Left renal cortex interstitium (tissue), 4 donors: ENCODE measurements around the gene PIGS. TPM values are rescaled to one million over a fixed set of nuclear protein-coding genes. Genes with fewer than 3 reads are reported as not detected.

Experiments used
- DNase-seq, 4 donors: peaks; one replicate each; pipeline ENCODE4 v3.0.0-alpha.2; 2013; ENCODE audit warnings: low read depth in 4 of 4, low spot score in 2 of 4, missing footprints in 1 of 4
- polyA plus RNA-seq, 4 donors: library from polyadenylated mRNA; unstranded; fragments of 120-200 nt; gene quantifications; one replicate each; pipeline ENCODE4 v1.2.1, GENCODE V29; 2013; ENCODE audit not compliant: insufficient read length in 4 of 4

The PIGS gene
- polyA plus RNA-seq, 4 donors: 91.2 to 103 (median 95.8) TPM

DNA sequence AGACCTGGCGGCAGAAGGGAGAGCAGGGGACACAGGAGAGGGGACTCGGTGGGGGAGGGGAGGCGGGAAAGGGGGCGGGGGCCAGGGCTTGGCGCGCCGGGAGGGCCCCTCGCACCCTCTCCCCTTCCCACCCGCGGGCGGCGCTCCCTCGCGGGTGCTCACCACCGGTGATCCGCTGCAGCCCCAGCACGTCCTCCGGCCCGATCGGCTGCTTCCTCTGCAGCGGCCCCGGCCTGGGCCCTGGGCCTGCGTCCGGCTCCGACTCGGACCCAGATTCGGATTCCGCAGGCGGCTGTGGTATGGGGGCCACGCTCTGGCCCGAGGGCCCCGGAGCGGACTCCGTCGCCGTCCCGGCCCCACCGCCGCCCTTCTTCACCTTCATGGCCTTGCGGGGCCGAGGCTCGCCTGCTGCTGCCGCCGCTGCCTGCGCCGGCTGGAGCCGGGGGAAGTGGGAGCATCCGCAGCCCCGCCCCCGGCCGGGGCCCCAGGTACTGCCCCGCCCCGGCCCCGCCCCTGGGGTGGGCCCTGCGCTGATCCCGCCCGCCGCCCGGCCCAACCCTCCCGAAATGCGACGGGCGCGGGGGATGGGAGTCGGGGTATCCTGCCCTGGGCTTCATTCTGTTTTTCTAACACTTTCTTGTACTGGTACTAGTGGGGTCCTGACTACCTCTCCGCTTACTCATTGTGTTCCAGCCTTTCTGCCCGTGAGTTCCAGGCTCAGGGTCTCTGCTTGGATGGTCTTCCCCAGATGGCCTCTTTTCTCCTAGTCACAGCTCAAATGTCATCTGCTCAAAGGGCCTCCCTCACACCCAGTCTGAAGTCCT, 18.9 kb downstream of the PIGS start, which contains the start of gene UNC119:
Gene UNC119, minus strand, starts transcription at position 449 of the 824 bp plus-strand sequence. Its CDS starts 67 bp downstream, at position 382.
- DNase-seq: peak in 2 of 4 donors; percentile 70 to 74

DNA sequence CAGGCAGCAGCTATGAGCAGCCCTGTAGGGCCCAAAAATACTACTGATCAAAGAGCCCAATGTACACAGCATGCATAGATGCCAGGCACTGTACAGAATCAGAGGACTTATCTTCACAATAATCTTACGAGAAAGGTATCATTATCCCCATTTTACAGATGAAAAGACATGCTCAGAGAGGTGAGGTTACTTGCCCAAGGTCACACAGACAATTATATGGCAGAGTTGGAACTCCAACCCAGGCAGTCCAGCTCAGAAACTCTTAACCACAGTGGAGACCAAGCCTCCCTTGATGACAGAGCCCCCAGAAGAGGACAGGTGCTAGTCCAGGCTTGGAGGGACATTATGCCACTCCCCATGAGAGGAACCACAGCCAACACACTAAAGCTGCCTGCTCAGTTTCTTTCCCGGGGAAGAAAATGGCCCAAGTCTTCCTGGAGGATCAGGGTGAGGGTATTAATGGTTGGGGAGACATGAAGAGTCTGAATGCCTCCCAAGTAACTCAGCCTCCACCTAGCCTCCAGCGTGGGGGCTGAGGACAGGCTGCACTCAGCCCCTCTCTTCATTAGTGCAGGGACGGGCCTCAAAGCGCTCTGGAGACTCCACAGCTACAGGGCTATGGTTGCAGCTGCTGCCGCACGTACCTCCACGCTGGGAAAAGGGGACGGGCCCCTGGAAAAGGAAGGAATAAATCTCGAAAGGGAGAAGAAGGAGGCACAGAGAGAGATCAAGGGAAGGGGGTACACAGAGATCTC, 19.7 kb downstream of the PIGS start:
- peak in 1 of 4 donors; percentile 20 for DNase-seq

- no peak for DNase-seq
Observed at GRCh38 chr17:28550858-28551257, 20.5 kb downstream of the PIGS start.

GRCh38 chr17:28549236-28550132, 21.8 kb downstream of the PIGS start:
- no peak for DNase-seq

- no peak for DNase-seq
Observed at GRCh38 chr17:28548417-28549130, 22.8 kb downstream of the PIGS start.

DNA sequence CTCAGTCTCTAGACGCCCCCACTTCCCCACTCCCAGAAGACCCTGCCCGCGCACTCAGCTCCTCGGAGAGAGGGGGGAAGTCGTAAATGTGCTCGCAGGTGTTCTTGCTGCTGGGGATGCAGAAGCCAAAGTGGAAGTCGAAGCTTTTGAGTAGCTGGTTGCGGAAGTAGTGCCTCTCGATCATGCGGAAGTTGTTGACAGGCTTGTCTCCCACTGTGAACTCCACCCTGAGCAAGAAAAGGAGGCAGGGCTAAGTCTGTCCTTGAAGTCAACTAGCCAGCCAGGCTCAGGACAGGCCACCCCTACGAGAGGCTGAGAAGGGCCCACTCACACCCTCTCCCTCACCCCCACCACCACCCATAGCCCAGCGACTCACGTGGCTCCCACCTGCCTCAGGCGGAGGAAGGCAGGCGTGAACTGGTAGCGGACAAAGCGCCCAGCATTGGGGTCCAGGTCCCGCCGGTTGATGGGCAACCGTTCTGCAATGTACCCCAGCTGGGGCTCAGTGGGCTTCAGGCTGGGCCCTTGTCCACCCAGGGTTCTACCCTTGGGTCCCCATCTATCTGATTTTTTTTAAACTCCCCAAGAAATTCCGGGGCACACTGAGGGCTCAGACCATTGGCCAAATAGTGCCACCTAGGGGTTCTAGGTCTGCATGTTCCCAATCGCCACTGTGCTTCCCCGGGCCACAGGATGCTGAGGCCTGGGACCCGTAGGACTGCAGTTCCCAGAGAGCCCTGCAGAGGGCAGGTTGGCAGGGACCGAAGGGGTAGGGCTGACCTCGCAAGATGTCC, 23.5 kb downstream of the PIGS start:
- DNase-seq: peak in 1 of 4 donors; percentile 50

DNA sequence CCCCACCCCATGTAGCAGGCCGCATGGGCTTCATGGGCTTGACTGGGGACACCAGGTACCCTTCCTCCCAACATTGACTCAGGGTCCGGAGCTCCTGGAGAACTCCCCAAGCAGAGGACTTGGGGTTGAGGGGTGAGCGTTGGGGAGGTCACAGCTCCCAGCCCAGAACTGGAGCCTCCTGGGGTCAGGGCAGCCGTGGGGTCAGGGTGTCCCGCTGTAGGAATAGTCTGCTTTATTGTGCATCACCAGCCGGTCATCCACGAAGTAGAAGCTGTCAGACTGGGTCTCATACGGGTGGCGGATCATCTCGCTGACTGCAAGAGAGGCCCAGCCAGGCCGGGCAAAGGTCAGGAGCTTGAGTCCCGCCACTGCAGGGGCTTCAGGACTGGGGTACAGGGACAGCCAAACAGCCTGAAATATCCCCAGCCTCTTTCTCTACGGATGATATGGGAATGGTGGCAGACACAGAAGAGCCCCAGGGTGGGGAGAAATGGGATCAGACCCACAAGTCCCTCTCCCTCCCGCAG, 24.2 kb downstream of the PIGS start:
- no peak for DNase-seq

GRCh38 chr17:28545787-28546415, 25.4 kb downstream of the PIGS start:
- no peak for DNase-seq

- DNase-seq: no peak
Observed at GRCh38 chr17:28545141-28545503, 26.2 kb downstream of the PIGS start.

- DNase-seq: no peak
Observed at GRCh38 chr17:28544402-28545140, 26.8 kb downstream of the PIGS start.

GRCh38 chr17:28541439-28541838, 29.9 kb downstream of the PIGS start:
- DNase-seq: no peak

- DNase-seq: no peak
Observed at GRCh38 chr17:28540231-28540630, 31.1 kb downstream of the PIGS start.

DNA sequence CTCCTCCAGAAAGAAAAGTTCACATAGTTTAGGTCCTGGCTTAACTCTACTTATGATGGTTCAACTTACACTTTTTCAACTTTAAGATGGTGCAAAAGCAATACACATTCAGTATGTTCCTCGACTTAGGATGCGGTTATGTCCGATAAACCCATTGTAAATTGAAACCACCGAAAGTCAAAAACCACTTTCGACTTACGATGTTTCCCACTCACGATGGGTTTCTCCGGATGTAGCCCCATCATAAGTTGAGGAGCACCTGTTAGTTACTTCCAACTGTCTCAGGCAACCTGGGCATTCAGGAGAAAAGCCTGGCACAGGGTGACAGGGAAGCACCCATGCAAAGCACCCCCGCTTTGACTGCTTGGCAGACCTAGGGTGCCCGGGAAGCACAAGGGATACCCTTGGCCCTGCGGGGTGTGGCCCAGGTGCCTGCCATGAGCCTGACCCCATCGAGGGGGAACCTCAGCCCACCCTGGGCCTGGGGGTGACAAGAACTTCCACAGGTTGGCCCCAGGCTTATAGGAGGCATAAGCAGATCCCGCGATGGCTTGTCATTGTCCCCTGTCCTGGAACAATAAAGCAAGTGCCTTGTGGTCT, 32.9 kb downstream of the PIGS start:
- DNase-seq: no peak

- DNase-seq: no peak
Observed at GRCh38 chr17:28537219-28537610, 34.1 kb downstream of the PIGS start.

- no peak for DNase-seq
Observed at GRCh38 chr17:28536532-28537218, 34.6 kb downstream of the PIGS start.

- DNase-seq: no peak
Observed at GRCh38 chr17:28534740-28535375, 36.5 kb downstream of the PIGS start.
